Measurements from ENCODE around the gene PPP2R2C.

Gene PPP2R2C

GRCh38 chr4:6316461-6317003 is 155.9 kb downstream of the PPP2R2C start:
- DNase-seq (ENCODE audit: low spot score), result no peak
- no peak for TF ChIP-seq CTCF (IDR thresholded peaks at IDR 0.05; ENCODE audit: extremely low read depth, missing control alignments)

GRCh38 chr4:6313216-6313615 is 159.2 kb downstream of the PPP2R2C start:
- DNase-seq (ENCODE audit: low spot score), result no peak
- no peak for TF ChIP-seq CTCF (IDR thresholded peaks at IDR 0.05; ENCODE audit: extremely low read depth, missing control alignments)

GRCh38 chr4:6309777-6310176 is 162.6 kb downstream of the PPP2R2C start:
- no peak for TF ChIP-seq CTCF (IDR thresholded peaks at IDR 0.05; ENCODE audit: extremely low read depth, missing control alignments)
- no peak for DNase-seq (ENCODE audit: low spot score)

GRCh38 chr4:6308899-6309643 is 163.3 kb downstream of the PPP2R2C start:
- TF ChIP-seq CTCF (IDR thresholded peaks at IDR 0.05; ENCODE audit: extremely low read depth, missing control alignments), result no peak
- DNase-seq (ENCODE audit: low spot score), result no peak

- no peak for TF ChIP-seq CTCF (IDR thresholded peaks at IDR 0.05; ENCODE audit: extremely low read depth, missing control alignments)
- no peak for DNase-seq (ENCODE audit: low spot score)
These were observed 164.5 kb downstream of the PPP2R2C start for GRCh38 chr4:6307891-6308290.

- no peak for DNase-seq (ENCODE audit: low spot score)
- no peak for TF ChIP-seq CTCF (IDR thresholded peaks at IDR 0.05; ENCODE audit: extremely low read depth, missing control alignments)
These were observed 165.2 kb downstream of the PPP2R2C start for GRCh38 chr4:6307230-6307629.

GRCh38 chr4:6306299-6306698 is 166.1 kb downstream of the PPP2R2C start:
- no peak for TF ChIP-seq CTCF (IDR thresholded peaks at IDR 0.05; ENCODE audit: extremely low read depth, missing control alignments)
- DNase-seq (ENCODE audit: low spot score), result no peak

Data from GM20000 (cell line).